ENCODE measurements around the gene FA2H.

- TF ChIP-seq, protein P1, sequence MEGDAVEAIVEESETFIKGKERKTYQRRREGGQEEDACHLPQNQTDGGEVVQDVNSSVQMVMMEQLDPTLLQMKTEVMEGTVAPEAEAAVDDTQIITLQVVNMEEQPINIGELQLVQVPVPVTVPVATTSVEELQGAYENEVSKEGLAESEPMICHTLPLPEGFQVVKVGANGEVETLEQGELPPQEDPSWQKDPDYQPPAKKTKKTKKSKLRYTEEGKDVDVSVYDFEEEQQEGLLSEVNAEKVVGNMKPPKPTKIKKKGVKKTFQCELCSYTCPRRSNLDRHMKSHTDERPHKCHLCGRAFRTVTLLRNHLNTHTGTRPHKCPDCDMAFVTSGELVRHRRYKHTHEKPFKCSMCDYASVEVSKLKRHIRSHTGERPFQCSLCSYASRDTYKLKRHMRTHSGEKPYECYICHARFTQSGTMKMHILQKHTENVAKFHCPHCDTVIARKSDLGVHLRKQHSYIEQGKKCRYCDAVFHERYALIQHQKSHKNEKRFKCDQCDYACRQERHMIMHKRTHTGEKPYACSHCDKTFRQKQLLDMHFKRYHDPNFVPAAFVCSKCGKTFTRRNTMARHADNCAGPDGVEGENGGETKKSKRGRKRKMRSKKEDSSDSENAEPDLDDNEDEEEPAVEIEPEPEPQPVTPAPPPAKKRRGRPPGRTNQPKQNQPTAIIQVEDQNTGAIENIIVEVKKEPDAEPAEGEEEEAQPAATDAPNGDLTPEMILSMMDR (IDR thresholded peaks at IDR 0.05), result no peak
- TF ChIP-seq POLR2A (IDR thresholded peaks at IDR 0.05), result no peak
Observed at GRCh38 chr16:74752258-74752657, 22.4 kb downstream of the FA2H start.

All from right lobe of liver (tissue), 4 donors.